Putamen (tissue), 1 donor: ENCODE results near the gene SLFN13.
"Not testable (repeated sequence)": the region's sequence is repeated elsewhere in the genome, so short reads cannot be mapped to it uniquely, and the experiment has no call there.

Source experiments
- DNase-seq: peaks from one replicate; pipeline ENCODE4 v3.0.0-alpha.2; 2016; ENCODE audit warnings: low spot score

The SLFN13 gene

GRCh38 chr17:35448214-35448898, at the start of gene SLFN13:
TSS of gene SLFN13 (minus strand) at chr17:35448766. CDS start at chr17:35445680, 3,086 bp downstream.
- no peak for DNase-seq

- DNase-seq: no peak
These were observed 48.1 kb upstream of the SLFN13 start for GRCh38 chr17:35496451-35497290.

- no peak for DNase-seq
These were observed 44.5 kb upstream of the SLFN13 start for GRCh38 chr17:35493040-35493439.

- no peak for DNase-seq
These were observed 42.9 kb upstream of the SLFN13 start for GRCh38 chr17:35491417-35491816.

GRCh38 chr17:35489944-35490343, 41.4 kb upstream of the SLFN13 start:
- DNase-seq: no peak

- DNase-seq: no peak
These were observed 40.4 kb upstream of the SLFN13 start for GRCh38 chr17:35488991-35489390.

GRCh38 chr17:35486920-35487732, 38.6 kb upstream of the SLFN13 start:
- no peak for DNase-seq

GRCh38 chr17:35479271-35479670, 30.7 kb upstream of the SLFN13 start:
- no peak for DNase-seq

- no peak for DNase-seq
These were observed 28.7 kb upstream of the SLFN13 start for GRCh38 chr17:35477248-35477647.

GRCh38 chr17:35476283-35476820, 27.8 kb upstream of the SLFN13 start:
- no peak for DNase-seq

GRCh38 chr17:35468475-35468874, 19.9 kb upstream of the SLFN13 start:
- no peak for DNase-seq

- no peak for DNase-seq
These were observed 19.3 kb upstream of the SLFN13 start for GRCh38 chr17:35467824-35468223.

- DNase-seq: no peak
These were observed 11.8 kb upstream of the SLFN13 start for GRCh38 chr17:35460354-35460851.

GRCh38 chr17:35454035-35454434, 5.5 kb upstream of the SLFN13 start:
- not testable (repeated sequence) for DNase-seq

GRCh38 chr17:35453171-35453570, 4.6 kb upstream of the SLFN13 start:
- DNase-seq: no peak

- DNase-seq: no peak
These were observed 885 bp upstream of the SLFN13 start for GRCh38 chr17:35449371-35449931.

- DNase-seq: no peak
These were observed 297 bp upstream of the SLFN13 start for GRCh38 chr17:35448899-35449227.

- DNase-seq: no peak
These were observed 1.1 kb downstream of the SLFN13 start for GRCh38 chr17:35447499-35447898.

- no peak for DNase-seq
These were observed 10.1 kb downstream of the SLFN13 start for GRCh38 chr17:35438433-35438832.

- no peak for DNase-seq
These were observed 15.3 kb downstream of the SLFN13 start for GRCh38 chr17:35433075-35433894.
